Gastrocnemius medialis (tissue), 4 donors: ENCODE measurements around the gene LYPLA2. TPM values are rescaled to one million over a fixed set of nuclear protein-coding genes. Genes with fewer than 3 reads are reported as not detected.

Experiments
- ATAC-seq, 2 donors: fragments of 150-250 bp; one replicate each; pipeline ENCODE4 v1.9.1; 2016
- DNase-seq, 2 donors: peaks; one replicate each; pipeline ENCODE4 v3.0.0-alpha.2; 2019
- H3K27ac ChIP-seq, 4 donors: fragments of 200-600 bp; sonication (generic); 1 replicate in 1 of 4; 2 replicates in 3 of 4; pipeline ENCODE4 v1.5.1; 2016 to 2018; ENCODE audit warnings: mild to moderate bottlenecking in 2 of 4, moderate library complexity in 1 of 4
- H3K27me3 ChIP-seq, 3 donors: fragments of 200-600 bp; sonication (generic) in 2 of 3; 1 replicate in 1 of 3; 2 replicates in 2 of 3; pipeline versions ENCODE4 v1.5.1 to v1.6.0; 2016 to 2019; ENCODE audit warnings: mild to moderate bottlenecking in 1 of 3, moderate library complexity in 1 of 3
- H3K36me3 ChIP-seq, 2 donors: fragments of 200-600 bp; sonication (generic) in 1 of 2; one replicate each; pipeline ENCODE4 v1.5.1; 2017 to 2018
- H3K4me1 ChIP-seq, 2 donors: fragments of 200-600 bp; sonication (generic) in 1 of 2; one replicate each; pipeline ENCODE4 v1.5.1; 2016 to 2017; ENCODE audit warnings: mild to moderate bottlenecking in 2 of 2
- H3K4me3 ChIP-seq, 4 donors: fragments of 200-600 bp; sonication (generic) in 3 of 4; 1 replicate in 1 of 4; 2 replicates in 3 of 4; pipeline ENCODE4 v1.5.1; 2016 to 2019; ENCODE audit warnings: mild to moderate bottlenecking in 2 of 4
- H3K9me3 ChIP-seq, 3 donors: fragments of 200-600 bp; sonication (generic) in 2 of 3; 1 replicate in 1 of 3; 2 replicates in 2 of 3; pipeline ENCODE4 v1.5.1; 2016 to 2019
- POLR2A ChIP-seq, 2 donors: fragments of 450-650 bp; IDR thresholded peaks; one replicate each; pipeline ENCODE4 v1.6.1; 2017; ENCODE audit warnings: antibody characterized with exemption in 2 of 2, mild to moderate bottlenecking in 2 of 2, moderate library complexity in 2 of 2
- in situ Hi-C, 4 donors: fragments of 200-750 bp; cut with MboI; loops; one replicate each; pipeline versions ENCODE4 v1.15.0 to v1.8.0; 2017; ENCODE audit warnings: low sequenced_read_pairs in 4 of 4
- intact Hi-C: fragments of 100-400 bp; cut with DNase I; formaldehyde crosslinking; loops from one replicate; pipeline ENCODE4 v1.15.1; 2023; ENCODE audit warnings: low total_unique reads
- total RNA-seq, 4 donors: library from RNA; depleted of rRNA; stranded (reverse); fragments of >200 nt; gene quantifications; one replicate each; pipeline versions ENCODE4 v1.1.0 to v1.2.3, GENCODE V29; 2016
- TF ChIP-seq, protein P1 (sequence below), 5 experiments: fragments of 450-650 bp in 3 of 5; fragments of 200-600 bp in 2 of 5; sonication (generic) in 2 of 5; IDR thresholded peaks in 4 of 5; conservative IDR thresholded peaks in 1 of 5; 1 replicate in 4 of 5; 2 replicates in 1 of 5; pipeline ENCODE4 v1.5.1; 2016 to 2019; ENCODE audit warnings: antibody characterized with exemption in 5 of 5, mild to moderate bottlenecking in 3 of 5, moderate library complexity in 3 of 5

LYPLA2 gene
- total RNA-seq, 4 donors from 2014 or later = 35.3 to 40.9 (median 36.7) TPM

GRCh38 chr1:23809751-23810171, 18.8 kb downstream of the LYPLA2 start:
- no peaks in the 10 kb centered on the region for H3K9me3 ChIP-seq
- H3K4me1 ChIP-seq = peaks cover 0 to 6% of the 10 kb centered on the region in 2 donors
- no peak overlapping the region for H3K4me3 ChIP-seq
- peak; percentile 90 to 91 for ATAC-seq
- H3K36me3 ChIP-seq = peaks cover 0 to 44% of the 10 kb centered on the region in 2 donors
- intact Hi-C loops (loop anchor here (1.0 to 2.0 kb wide), 2 partner anchors 45 to 59 kb away; partner anchors contain the start of gene FUCA1), in situ Hi-C loops (loop anchor here in 3 of 4 donors (5.0 to 10.0 kb wide), 3 partner anchors 48 to 55 kb away; partner anchors contain the start of gene FUCA1 (in 1 of the 3))
- H3K27ac ChIP-seq = peak overlapping the region in 3 of 4 donors; percentile 39 to 53 (median 52)
- no peak for TF ChIP-seq POLR2A (IDR thresholded peaks at IDR 0.05)
- TF ChIP-seq, protein P1, sequence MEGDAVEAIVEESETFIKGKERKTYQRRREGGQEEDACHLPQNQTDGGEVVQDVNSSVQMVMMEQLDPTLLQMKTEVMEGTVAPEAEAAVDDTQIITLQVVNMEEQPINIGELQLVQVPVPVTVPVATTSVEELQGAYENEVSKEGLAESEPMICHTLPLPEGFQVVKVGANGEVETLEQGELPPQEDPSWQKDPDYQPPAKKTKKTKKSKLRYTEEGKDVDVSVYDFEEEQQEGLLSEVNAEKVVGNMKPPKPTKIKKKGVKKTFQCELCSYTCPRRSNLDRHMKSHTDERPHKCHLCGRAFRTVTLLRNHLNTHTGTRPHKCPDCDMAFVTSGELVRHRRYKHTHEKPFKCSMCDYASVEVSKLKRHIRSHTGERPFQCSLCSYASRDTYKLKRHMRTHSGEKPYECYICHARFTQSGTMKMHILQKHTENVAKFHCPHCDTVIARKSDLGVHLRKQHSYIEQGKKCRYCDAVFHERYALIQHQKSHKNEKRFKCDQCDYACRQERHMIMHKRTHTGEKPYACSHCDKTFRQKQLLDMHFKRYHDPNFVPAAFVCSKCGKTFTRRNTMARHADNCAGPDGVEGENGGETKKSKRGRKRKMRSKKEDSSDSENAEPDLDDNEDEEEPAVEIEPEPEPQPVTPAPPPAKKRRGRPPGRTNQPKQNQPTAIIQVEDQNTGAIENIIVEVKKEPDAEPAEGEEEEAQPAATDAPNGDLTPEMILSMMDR (IDR thresholded peaks at IDR 0.05 in 4 of 5, conservative IDR thresholded peaks at IDR 0.05 in 1 of 5) = peak; percentile 64 to 90 (median 85)
- peak; percentile 61 to 76 for DNase-seq
- no peaks in the 10 kb centered on the region for H3K27me3 ChIP-seq

GRCh38 chr1:23810818-23811540, 20.0 kb downstream of the LYPLA2 start:
- intact Hi-C loops (no loop called here), in situ Hi-C loops (loop anchor here in 2 of 4 donors (5.0 to 10.0 kb wide), 2 partner anchors 51 to 54 kb away; partner anchors contain the start of gene FUCA1 (in 1 of the 2))
- H3K27ac ChIP-seq = peak overlapping the region in 1 of 4 donors; percentile 53

GRCh38 chr1:23814016-23814415, 23.1 kb downstream of the LYPLA2 start:
- intact Hi-C loops (no loop called here), in situ Hi-C loops (loop anchor here in 2 of 4 donors (5.0 to 10.0 kb wide), 2 partner anchors 48 to 51 kb away; partner anchors contain the start of gene FUCA1 (in 1 of the 2))
- no peak overlapping the region for H3K27ac ChIP-seq
- H3K36me3 ChIP-seq = peaks cover 0 to 65% of the 10 kb centered on the region in 2 donors
- H3K4me3 ChIP-seq = no peak overlapping the region
- H3K27me3 ChIP-seq = no peaks in the 10 kb centered on the region
- H3K4me1 ChIP-seq = peaks cover 15 to 19% of the 10 kb centered on the region in 2 donors
- TF ChIP-seq, protein P1 (IDR thresholded peaks at IDR 0.05 in 4 of 5, conservative IDR thresholded peaks at IDR 0.05 in 1 of 5) = no peak
- no peak for TF ChIP-seq POLR2A (IDR thresholded peaks at IDR 0.05)
- DNase-seq = no peak
- H3K9me3 ChIP-seq = no peaks in the 10 kb centered on the region
- no peak for ATAC-seq

More at GRCh38 chr1:23810818-23811540, 20.0 kb downstream of the LYPLA2 start:
- ATAC-seq = peak; percentile 3 to 43
- Histone ChIP-seq H3K36me3 (peaks cover 0 to 56% of the 10 kb centered on the region in 2 donors), H3K4me3 (no peak overlapping the region), H3K4me1 (peaks cover 3 to 8% of the 10 kb centered on the region in 2 donors), H3K27me3 (no peaks in the 10 kb centered on the region), H3K9me3 (no peaks in the 10 kb centered on the region)
- DNase-seq = no peak
- TF ChIP-seq, protein P1 (IDR thresholded peaks at IDR 0.05 in 4 of 5, conservative IDR thresholded peaks at IDR 0.05 in 1 of 5) = peak; percentile 32 to 57 (median 49)
- no peak for TF ChIP-seq POLR2A (IDR thresholded peaks at IDR 0.05)

GRCh38 chr1:23816361-23816760, 25.4 kb downstream of the LYPLA2 start:
- TF ChIP-seq POLR2A (IDR thresholded peaks at IDR 0.05) = no peak
- TF ChIP-seq, protein P1 (IDR thresholded peaks at IDR 0.05 in 4 of 5, conservative IDR thresholded peaks at IDR 0.05 in 1 of 5) = no peak
- peak in 1 of 2 donors; percentile 43 for ATAC-seq
- no peaks in the 10 kb centered on the region for H3K27me3 ChIP-seq
- in situ Hi-C loops (loop anchor here in 1 of 4 donors (10.0 kb wide), 1 partner anchor 48 kb away; the partner anchor contains the start of gene FUCA1), intact Hi-C loops (no loop called here)
- peak overlapping the region in 3 of 4 donors; percentile 7 to 55 (median 39) for H3K27ac ChIP-seq
- no peak overlapping the region for H3K4me3 ChIP-seq
- DNase-seq = no peak
- peaks cover 0 to 73% of the 10 kb centered on the region in 2 donors for H3K36me3 ChIP-seq
- no peaks in the 10 kb centered on the region for H3K9me3 ChIP-seq
- peaks cover 13 to 15% of the 10 kb centered on the region in 2 donors for H3K4me1 ChIP-seq
